Stimulated activated naive CD8-positive, alpha-beta T cell treated with anti-CD3 and anti-CD28 coated beads, Interleukin-15, Interleukin-2, amounts not matched to agents 100 U/mL and 50 U/mL, for 24 hours (primary cell): ENCODE data around the gene STK32C.
A peak's percentile ranks its signal among the peaks of the same experiment; 100 is the strongest.

Source experiments
- ATAC-seq: fragments of 150-1000 bp; cut with Tn5 transposase; one replicate; pipeline ENCODE4 v1.10.0; 2021
- DNase-seq: peaks from one replicate; pipeline ENCODE4 v3.0.0; 2021

STK32C gene

DNA sequence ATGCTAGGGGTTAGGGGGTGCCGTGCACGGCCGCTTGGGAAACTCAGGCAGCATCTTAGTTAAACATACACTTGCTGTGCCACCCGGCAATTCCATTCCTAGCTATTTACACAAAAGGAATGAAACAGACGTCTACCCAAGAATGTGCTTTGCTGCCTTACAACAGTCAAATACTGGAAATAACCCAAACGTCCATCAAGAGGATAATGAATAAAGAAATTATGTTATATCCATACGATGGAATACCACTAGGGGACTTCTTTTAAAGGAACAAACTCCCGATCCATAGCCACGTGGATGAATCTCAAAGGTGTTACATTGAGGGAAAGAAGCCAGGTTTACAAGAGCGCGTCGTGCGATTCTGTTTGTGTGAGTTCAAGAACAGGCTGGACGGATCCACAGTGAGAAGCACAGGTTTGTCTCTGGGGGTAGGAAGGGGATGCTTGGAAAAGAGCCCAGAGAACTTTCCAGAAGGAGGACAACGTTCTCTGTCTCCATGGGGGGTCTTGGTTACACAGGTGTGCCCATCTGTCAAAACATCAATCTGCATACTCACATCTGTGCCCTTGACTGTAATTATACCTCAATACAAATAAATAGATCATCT, 41.8 kb downstream of the STK32C start:
- DNase-seq: no peak
- ATAC-seq: no peak

DNA sequence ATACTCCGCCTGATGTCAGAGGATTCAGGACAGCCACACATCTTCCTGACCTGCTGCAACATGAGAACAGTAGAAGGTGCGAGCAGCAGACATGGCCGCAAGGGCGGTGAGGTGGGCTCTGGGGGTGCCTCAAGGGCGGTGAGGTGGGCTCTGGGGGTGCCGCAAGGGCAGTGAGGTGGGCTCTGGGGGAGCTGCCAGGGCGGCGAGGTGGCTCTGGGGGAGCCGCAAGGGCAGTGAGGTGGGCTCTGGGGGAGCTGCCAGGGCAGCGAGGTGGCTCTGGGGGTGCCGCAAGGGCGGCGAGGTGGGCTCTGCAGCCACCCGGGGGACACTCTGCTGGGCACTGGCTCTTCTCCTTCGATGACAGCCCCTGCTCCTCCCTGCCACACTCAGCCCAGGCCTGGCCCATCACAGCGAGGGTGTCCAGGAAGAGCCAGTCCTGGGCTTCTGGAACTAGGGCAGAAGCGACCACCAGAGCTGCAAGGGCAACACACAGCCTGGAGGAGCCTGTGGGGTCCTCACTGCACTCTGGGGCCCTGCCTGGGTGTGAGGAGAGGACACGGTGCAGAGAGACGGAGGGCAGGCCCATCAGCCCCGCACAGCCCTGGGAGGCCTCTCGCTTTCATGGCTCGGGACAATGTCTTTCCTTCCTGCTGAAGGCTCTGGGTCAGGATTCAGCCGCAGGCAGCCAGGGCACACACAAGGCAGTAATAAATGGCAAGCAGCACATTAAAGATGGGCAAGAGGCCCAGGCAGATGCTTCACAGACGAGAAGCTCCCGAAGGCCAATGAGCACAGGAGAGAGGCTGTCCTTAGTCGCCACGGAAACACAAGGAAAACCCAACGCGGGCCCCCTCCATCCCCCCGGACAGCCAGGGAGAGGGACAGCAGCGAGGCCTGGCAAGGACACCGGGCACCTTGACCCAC, 42.5 kb downstream of the STK32C start:
- DNase-seq: no peak
- ATAC-seq: no peak

DNA sequence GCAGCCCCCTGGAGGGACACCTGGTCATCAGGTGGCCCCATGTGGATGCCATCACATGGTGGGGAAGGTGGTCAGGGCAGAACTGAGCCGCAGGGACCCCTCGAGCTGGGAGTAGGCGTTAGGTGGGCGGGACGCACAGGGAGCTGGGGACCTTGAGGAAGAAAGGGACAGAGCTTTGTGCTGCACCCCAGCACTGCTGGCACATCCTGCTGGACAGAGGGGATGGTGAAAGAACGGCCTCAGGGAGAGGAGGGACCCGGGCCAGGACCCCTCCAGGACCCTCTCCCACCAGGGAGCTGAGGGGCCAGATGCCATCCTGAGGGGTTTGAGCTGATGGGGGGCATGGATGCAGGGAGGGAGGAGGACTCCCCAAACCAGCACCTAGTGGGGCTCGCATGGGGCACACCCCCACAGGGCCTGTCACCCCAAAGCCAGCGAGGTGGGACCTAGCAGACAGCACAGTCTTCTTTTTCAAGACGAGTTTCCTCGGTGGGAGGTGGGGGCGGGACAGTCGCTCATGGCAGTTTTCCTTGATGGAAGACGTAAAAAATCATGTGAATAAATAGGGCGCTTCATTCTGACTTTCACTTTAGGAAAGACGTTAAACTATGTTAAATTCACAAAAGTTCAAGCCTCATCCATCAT, 43.3 kb downstream of the STK32C start:
- DNase-seq (no peak), ATAC-seq (no peak)

DNA sequence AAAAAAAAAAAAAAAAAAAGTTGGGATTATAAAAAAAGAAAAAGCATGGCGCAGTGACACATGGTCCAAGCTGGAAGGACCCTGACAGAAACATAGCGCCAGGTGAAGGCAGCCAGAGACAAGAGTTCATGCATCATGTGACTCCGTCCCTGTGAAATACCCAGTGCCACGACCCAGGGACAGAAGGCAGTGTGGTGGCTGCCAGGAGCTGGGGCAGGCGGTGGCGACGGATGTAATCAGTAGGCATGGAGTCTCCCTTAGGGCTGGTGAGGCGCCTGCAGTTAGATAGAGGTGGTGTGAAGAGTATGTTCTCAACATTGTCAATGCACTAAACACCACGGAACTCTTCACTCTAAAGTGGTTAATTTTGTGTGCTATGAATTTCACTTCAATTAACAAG, 43.9 kb downstream of the STK32C start:
- DNase-seq: no peak
- ATAC-seq: no peak

DNA sequence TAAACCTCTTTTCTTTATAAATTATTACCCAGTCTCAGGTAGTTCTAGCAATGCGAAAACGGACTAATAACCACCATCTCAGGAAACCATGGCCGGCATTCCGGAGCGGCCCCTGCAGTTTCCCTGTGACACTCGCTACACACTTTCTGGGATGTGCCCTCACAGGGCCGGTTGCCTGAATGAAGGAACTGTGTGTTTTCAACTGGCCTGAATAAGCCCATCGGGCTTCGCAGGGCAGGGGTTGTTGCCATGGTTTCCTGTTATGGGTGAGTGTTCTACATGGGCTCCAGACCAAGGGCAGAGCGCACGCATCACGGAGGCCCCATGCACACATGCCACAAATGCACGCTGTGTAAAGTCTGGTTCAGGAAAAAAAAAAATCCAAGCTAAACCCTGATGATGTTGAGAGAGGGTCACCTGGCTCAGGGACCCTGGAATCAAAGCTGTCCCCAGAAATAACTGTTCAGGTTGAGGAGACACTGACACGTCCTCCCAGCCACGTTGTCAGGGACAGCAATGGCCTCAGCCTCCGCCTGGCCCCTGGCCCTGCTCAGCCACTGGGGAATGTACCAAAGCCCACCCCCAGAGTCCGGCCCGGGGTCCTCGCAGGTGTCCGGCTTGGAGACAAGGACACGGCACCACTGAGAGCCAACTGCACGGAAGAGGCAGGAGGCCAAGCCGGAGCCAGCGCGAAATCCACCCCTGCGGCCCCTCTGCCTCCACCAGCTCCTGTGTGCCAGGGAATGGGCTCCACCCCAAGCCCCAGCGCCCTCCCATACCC, 47.9 kb downstream of the STK32C start:
- ATAC-seq (no peak), DNase-seq (no peak)

DNA sequence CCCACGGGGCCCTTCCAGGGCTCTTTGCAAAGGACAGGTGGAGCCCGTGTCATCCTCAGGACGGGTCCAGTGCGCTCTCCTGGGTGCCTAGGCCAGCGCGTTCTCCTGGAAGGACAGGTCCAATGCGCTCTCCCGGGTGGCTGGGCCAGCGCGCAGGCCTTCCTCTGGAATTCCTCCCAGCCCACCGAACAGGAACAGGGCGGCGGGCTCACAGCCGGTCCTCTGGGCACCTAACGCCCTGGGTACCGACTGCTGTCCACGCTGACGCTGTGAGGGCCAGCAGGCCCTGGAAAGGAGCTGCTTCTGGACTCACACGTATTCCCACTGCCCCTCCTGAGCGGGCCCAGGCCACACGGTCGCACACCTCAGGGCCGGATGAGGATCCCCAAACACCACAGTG, 49.3 kb downstream of the STK32C start:
- DNase-seq (no peak), ATAC-seq (no peak)

DNA sequence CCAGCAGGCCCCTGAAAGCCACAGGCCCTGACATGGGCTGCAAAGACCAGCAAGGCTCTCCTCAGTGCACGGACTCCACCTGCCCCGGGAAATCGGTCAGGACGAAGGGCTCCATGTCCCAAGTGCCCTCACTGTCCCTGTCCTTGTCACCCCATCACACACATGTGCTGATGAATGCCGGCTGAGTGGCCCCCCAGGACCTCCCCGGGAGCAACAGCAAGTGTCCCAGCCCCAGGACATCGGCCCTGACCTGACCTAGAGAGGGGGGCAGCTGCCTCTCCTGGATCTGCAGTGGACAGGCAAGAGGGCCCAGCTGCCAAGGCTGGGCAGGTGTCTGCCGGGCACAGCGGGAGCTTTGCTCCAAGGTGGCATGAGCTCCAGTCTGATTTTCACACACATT, 49.8 kb downstream of the STK32C start:
- ATAC-seq (no peak), DNase-seq (no peak)

DNA sequence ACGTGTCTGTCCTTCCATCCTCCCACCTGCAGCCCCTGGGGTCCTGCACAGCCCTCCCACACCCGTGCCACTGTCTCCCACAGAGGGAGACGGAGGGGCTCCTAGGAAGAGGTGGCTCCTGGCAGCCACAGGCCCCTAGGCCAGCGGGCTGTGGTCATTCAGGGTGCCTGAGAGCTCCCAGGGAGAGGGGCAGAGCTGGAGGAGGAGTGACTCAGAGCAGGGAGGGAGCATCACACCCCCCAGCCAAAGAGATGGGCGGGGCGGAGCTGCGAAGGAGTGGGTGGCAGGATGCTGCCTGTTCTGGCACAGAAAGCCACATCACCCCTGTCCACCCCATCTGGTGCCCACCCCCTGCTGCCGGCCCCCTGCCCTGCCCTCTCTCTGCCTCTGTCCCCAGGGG, 50.5 kb downstream of the STK32C start:
- peak; percentile 59 for DNase-seq
- ATAC-seq: peak; percentile 80

DNA sequence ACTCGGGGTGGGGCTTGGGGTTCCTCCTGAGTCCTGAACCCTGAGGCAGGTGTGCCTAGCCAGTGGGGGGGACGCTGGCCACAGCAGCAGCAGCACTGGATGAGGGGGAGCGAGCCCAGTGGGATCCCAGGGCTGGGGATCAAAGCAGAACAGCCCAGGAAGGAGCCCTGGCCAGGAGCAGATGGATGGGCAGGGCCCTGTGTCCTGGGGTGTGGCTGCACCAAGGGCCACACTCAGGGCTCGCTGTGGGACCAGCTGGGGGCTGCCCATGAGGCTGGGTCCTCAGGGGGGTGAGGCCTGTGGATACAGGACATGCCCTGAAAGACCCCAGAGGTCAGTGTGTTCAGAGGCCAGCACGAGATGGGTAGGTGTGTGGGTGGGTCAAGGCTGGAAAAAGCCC, 50.9 kb downstream of the STK32C start:
- DNase-seq: no peak
- no peak for ATAC-seq

DNA sequence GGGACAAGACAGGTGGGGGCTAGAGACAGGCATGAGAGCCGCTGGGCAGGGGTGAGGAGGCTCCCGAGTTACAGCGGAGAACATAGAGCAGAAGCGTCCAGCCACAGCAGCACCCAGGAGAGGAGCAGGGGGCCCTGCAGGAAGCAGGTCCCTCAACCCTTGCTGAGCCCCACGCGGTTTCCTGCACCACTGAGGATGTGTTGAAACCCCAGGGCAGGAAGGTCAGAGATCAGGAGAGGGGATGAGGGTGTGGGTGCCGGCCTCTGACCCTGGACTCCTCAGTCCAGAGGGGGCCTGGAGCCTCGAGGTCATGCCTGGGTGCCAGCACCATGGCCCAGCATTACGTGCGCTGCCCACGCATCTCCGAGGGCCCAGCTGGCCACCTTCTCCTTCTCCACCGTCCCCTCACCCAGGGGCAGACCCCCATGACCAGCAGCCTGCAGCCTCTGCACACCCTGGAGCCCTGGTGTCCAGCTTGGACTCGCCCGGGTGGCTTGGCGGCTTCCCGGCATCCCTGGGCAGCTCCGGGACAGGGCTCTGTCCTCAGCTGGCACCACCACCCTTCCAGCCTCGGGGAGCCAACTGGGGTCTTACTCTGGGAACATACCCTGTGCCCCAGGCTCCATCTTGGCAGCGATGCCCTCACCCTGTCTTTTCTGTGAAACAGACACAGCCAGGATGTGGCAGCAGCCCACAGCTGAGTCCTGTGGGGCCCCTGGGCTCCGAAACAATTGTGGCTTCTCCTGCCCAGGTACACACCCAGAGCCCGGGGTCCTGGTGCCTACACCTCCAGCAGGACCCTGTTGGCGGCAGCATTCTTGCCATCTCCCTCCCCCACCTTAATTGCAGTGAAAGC, 52.0 kb downstream of the STK32C start:
- DNase-seq (no peak), ATAC-seq (no peak)

DNA sequence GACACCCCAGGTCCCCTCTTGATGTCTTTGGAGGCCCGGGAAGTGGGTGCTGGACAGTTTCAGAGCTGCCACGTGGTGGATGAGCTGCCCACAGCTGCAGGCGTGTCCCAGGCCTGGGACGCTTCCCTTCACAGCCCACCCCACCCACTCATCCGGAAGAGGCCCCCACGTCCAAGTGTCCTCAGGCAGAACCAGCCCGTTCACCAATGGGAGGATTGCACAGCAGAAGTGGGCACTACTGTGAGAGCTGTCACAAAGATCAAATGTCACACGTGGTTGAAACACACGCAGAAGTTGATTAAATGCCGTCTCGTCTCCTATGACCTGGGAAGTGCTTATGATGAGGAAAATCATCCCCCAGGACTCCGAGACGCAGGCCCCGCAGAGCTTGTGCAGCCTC, 52.9 kb downstream of the STK32C start:
- no peak for DNase-seq

DNA sequence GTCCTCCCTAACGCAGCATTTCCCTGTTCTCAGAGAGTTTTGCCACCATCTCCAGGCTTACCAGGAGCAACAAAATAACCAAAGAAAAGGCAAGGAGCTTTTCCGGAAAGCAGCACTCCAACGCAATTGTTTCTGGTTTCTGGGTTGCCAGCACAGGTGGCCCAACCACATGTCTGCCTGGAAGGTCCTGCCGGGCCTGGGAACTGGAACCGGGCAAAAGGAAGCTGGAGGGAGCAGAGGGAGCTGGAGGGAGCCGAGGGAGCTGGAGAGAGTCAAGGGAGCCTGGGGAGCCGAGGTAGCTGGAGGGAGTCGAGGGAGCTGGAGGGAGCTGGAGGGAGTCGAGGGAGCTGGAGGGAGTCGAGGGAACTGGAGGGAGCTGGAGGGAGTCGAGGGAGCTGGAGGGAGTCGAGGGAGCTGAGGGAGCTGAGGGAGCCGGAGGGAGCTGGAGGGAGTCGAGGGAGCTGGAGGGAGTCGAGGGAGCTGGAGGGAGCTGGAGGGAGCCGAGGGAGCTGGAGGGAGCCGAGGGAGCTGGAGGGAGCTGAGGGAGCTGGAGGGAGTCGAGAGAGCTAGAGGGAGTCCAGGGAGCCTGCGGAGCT, 54.6 kb downstream of the STK32C start:
- DNase-seq: no peak
- ATAC-seq: no peak

More for the DNA sequence above, 52.9 kb downstream of the STK32C start:
- no peak for ATAC-seq

DNA sequence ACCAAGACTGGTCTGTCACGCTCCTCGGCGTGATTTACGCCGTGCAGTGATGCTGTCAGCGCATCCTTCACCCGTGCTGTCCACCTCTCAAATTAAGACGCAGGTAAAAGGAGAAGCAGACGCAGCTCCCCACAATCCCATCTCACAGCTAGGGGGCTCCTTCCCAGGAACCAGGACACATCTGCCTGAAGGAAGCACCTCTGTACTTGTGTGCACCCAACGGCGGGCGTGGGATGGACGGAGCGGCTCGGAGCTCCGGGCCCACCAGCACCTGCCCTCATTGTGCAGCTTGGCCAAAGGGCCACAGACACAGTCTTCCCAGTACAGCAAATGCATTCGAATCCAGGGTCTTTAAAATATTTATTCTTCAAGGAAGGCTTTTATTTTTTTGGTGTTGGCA, 55.3 kb downstream of the STK32C start:
- no peak for DNase-seq
- no peak for ATAC-seq

DNA sequence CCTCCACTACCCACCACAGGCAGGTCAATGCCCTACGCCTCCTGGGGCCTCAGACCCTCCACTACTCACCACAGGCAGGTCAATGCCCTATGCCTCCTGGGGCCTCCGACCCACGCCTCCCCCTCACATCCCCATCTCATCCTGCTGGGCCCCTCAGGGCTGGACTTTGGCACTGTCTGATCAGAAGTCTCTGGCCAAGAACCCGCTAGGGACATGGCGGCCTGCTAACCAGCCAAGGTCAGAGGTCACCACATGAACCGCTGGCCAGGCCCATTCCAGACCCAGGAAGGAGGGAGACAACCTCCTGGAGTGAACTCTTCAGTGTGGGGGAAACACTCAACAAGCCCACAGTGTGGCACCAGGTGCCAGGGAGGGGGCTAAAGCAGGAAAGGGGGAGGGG, 55.8 kb downstream of the STK32C start:
- no peak for ATAC-seq
- DNase-seq: no peak

DNA sequence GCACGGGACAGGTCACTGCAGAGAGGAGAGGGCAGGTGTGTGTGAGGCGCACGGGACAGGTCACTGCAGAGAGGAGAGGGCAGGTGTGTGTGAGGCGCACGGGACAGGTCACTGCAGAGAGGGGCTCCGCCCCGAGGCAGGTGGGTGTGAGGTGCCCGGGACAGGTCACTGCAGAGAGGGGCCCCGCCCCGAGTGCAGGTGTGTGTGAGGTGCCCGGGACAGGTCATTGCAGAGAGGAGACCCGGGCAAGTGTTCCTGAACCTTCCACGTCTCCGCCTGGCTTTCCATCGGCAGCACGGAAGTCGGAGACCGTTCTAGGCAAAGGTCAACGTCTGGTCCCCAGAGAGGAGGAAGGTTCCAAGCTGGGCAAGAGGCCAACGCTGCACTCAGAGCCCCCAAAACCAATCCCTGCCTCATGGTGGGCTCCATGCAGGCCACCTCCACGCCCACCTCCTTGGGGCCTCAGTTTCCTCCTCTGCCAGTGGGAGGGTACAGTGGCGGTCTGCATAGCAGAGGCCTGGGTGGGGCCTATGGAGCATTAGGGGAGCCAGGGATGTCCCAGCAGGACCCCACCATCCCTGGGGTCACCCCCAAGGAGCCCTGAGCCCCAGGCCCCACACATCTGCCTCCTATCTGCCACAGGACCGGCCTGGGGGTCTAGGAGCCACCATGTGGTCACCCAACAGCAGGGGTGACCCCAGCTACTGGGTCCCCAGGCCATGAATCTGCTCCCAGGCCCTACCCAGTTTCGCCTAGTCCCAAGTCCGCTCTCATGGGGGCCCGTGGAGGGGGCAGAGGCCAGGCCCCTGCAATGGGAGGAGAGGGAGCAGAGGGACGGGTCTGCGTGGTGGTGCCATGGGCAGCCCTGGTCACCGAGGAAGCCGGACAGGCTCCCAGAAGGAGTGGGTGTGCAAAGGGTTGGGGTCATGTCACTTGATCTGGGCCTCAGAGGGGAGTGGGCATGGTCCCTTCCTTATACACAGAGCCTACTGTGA, 57.0 kb downstream of the STK32C start:
- ATAC-seq (no peak), DNase-seq (no peak)

DNA sequence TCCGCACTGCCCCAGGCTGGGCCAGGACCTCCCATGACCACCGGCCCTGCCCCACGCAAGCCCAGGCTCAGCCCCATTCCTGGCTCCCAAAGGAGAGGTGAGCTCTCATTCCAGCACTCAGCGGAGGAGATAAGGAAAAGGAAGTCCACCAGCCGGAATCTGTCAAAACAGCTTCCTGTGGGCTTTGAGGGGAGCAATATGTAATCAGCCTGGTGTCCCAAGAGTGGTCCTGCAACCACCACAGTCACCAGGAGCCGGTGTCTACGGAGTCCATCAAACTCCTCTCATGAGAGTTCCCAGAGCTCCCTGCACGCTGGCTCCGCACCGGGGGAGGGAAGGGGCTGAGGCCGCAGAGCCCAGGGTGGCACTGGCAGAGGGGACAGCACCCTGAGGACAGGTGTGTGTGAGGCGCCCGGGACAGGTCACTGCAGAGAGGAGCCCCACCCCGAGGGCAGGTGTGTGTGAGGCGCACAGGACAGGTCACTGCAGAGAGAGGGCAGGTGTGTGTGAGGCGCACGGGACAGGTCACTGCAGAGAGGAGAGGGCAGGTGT, 57.9 kb downstream of the STK32C start:
- DNase-seq (no peak), ATAC-seq (no peak)

DNA sequence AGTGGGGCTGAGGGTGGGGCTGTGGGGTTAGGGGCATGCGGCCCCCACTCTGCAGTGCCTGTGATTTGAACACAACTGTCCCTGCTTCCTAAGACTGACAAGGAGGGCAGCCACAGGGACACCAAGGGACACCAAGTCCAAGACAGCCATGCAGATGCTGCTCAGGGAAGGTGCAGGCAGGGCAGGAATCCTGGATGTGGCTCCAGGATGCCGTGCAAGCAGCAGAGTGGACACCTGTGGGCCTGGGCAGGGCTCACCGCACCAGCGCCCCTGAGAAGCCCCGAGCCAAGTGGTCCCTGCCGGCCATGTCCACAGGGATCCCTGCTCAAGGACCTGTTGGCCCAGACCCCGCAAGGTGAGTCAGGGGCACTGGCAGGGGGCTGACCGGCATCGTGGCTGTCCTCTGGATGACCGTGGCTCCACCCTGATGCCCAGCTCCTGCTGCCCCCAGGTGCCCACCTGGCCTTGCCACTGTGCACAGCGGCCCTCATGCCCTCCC, 58.5 kb downstream of the STK32C start:
- DNase-seq: no peak
- no peak for ATAC-seq

DNA sequence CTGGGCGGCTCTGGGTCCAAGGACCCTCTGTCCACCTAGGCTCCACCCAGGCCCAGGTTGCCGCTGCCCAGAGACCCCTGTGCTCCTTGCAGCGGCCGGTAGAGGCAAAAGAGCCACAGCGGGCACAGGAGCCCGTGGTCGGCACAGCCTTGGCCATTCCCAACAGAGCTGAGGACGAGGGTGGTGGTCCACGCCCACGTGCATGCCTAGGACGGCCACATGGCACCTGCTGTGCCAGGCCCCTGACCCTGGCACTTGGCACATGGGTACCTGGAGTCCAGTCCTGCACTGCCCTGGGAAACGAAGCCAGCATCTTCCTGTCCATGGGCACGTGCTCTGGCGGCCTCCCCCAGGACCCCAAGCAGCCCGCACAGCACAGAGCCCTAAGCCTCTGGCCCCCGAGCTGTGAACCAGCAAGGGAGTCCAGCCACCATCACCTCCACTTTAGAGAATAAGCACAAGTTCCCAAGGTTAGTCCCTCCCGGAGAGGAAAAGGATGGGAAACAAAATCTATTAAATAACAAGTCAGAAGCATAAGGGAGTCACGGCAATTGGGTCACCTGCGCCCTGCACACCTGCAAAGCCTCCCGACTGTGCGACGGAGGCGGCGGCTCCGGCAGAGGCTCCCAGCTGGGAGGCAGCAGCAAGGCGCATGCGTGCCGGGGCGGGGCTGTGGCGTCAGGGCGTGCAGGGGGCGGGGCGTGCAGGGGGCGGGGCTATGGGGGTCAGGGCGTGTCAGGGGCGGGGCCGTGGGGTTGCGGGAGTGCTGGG, 59.1 kb downstream of the STK32C start:
- peak; percentile 55 for DNase-seq
- no peak for ATAC-seq

DNA sequence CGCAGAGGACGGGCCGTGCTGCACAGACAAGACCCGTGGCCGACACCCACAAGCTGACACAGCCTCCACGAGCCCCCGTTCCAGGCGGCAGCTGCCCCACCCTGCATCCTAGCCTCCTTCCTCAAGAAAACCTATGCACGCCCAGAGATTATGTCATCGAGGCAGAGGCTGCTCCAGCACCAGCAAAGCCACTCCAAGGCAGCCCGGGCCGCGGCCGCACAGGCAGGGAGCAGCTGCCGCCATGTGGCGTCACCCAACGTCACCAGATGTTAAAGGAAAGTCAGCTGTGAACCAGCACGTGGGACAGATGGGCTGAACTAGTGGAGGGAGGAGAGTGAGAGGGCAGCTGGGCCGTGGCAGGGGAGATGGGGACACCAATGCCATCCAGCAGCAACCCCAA, 59.8 kb downstream of the STK32C start:
- no peak for DNase-seq
- ATAC-seq: no peak
